Stimulated activated CD8-positive, alpha-beta memory T cell treated with anti-CD3 and anti-CD28 coated beads, Interleukin-4, amount 100 ng/mL, for 1 hour (primary cell): ENCODE data around the gene NUPR1.
"Not testable (repeated sequence)": the region's sequence is repeated elsewhere in the genome, so short reads cannot be mapped to it uniquely, and the experiment has no call there.

ENCODE experiments used
- DNase-seq, 2 donors: peaks; one replicate each; pipeline ENCODE4 v3.0.0-alpha.2; 2020; ENCODE audit warnings: low read depth in 2 of 2, low spot score in 1 of 2

Gene NUPR1

GRCh38 chr16:28538733-28539596 lies at the start of gene NUPR1:
Gene NUPR1, minus strand, starts transcription at chr16:28538974. Its CDS starts 67 bp downstream, at chr16:28538907.
- no peak for DNase-seq

- no peak for DNase-seq
Measured at GRCh38 chr16:28587386-28587785, 48.6 kb upstream of the NUPR1 start.

GRCh38 chr16:28586466-28586865 lies 47.7 kb upstream of the NUPR1 start:
- no peak for DNase-seq

- no peak for DNase-seq
Measured at GRCh38 chr16:28585674-28586073, 46.9 kb upstream of the NUPR1 start.

- no peak for DNase-seq
Measured at GRCh38 chr16:28580726-28581315, 42.0 kb upstream of the NUPR1 start.

GRCh38 chr16:28575446-28576109 lies 36.8 kb upstream of the NUPR1 start:
- no peak for DNase-seq

GRCh38 chr16:28574925-28575324 lies 36.2 kb upstream of the NUPR1 start:
- DNase-seq, result no peak

- DNase-seq, result no peak
Measured at GRCh38 chr16:28573738-28574718, 35.3 kb upstream of the NUPR1 start.

GRCh38 chr16:28572696-28573510 lies 34.1 kb upstream of the NUPR1 start:
- DNase-seq, result no peak

GRCh38 chr16:28569968-28570752 lies 31.4 kb upstream of the NUPR1 start:
- no peak for DNase-seq

- DNase-seq, result no peak
Measured at GRCh38 chr16:28569021-28569420, 30.2 kb upstream of the NUPR1 start.

- DNase-seq, result no peak
Measured at GRCh38 chr16:28567292-28567691, 28.5 kb upstream of the NUPR1 start.

GRCh38 chr16:28566233-28566925 lies 27.6 kb upstream of the NUPR1 start:
- DNase-seq, result not testable (repeated sequence)

GRCh38 chr16:28563218-28563617 lies 24.4 kb upstream of the NUPR1 start:
- DNase-seq, result no peak

- no peak for DNase-seq
Measured at GRCh38 chr16:28562199-28562598, 23.4 kb upstream of the NUPR1 start.

- DNase-seq, result no peak
Measured at GRCh38 chr16:28561557-28562187, 22.9 kb upstream of the NUPR1 start.

GRCh38 chr16:28558456-28558855 lies 19.7 kb upstream of the NUPR1 start:
- no peak for DNase-seq

GRCh38 chr16:28556914-28557320 lies 18.1 kb upstream of the NUPR1 start:
- no peak for DNase-seq
